Measurements from ENCODE around the gene PTGS1. TPM values are rescaled to one million over a fixed set of nuclear protein-coding genes. Genes with fewer than 3 reads are reported as not detected.
"Not testable (repeated sequence)": the region's sequence is repeated elsewhere in the genome, so short reads cannot be mapped to it uniquely, and the experiment has no call there.

The PTGS1 gene
- polyA plus RNA-seq, 1 of the 3 experiments (the other 2 are of a cell fraction), result 5.4 TPM

GRCh38 chr9:122329597-122329996 is 41.2 kb upstream of the PTGS1 start:
- ChIA-PET POLR2A (no interaction called here), CTCF (interaction anchor here (1.1 to 3.1 kb wide), 2 partner anchors 8 to 20 kb away, joined by 5 to 11 read pairs; no protein-coding TSS in a partner anchor)
- H4K20me1 ChIP-seq (ENCODE audit: insufficient read depth), result no peaks in the 10 kb centered on the region
- H3K4me2 ChIP-seq, result no peak overlapping the region
- H3K36me3 ChIP-seq (replicated peaks in 1 of 2; ENCODE audit: control insufficient read depth in 1 of 2, insufficient read depth in 2 of 2, low read length in 1 of 2), result peaks cover 12 to 15% of the 10 kb centered on the region in 2 experiments
- H3K9me3 ChIP-seq, result no peaks in the 10 kb centered on the region
- H3K27ac ChIP-seq (ENCODE audit: low read depth in 2 of 2, low read length in 1 of 2), result no peak overlapping the region
- H3K4me1 ChIP-seq (ENCODE audit: control insufficient read depth in 1 of 2, insufficient read depth in 2 of 2, low read depth in 1 of 2, low read length in 1 of 2), result peaks cover 0 to 3% of the 10 kb centered on the region in 2 experiments; a peak in 1 of 4 replicates
- no peaks in the 10 kb centered on the region for H3K79me2 ChIP-seq (ENCODE audit: insufficient read depth)
- no peak for TF ChIP-seq MEF2A (IDR thresholded peaks at IDR 0.05; ENCODE audit: borderline replicate concordance, low read depth)
- no peak for TF ChIP-seq USF2 (IDR thresholded peaks at IDR 0.05; ENCODE audit: borderline replicate concordance, low read depth, low read length)
- no peak for TF ChIP-seq RCOR1 (IDR thresholded peaks at IDR 0.05; ENCODE audit: low read length)
- no peak for TF ChIP-seq FOXM1 (IDR thresholded peaks at IDR 0.05; ENCODE audit: low read depth)
- TF ChIP-seq CTCF (IDR thresholded peaks at IDR 0.05), result no peak
- no peak for TF ChIP-seq RAD21 (IDR thresholded peaks at IDR 0.05; ENCODE audit: low read length)
- TF ChIP-seq IRF3 (IDR thresholded peaks at IDR 0.05; ENCODE audit: low read depth, low read length), result no peak
- TF ChIP-seq GATA2 (CRISPR knock-in tag; IDR thresholded peaks at IDR 0.05), result no peak
- no peak for TF ChIP-seq CHD2 (IDR thresholded peaks at IDR 0.05; ENCODE audit: low read length, partially characterized antibody)
- TF ChIP-seq TAF1 (IDR thresholded peaks at IDR 0.05; ENCODE audit: borderline replicate concordance, low read depth, low read length), result no peak
- TF ChIP-seq MAX (IDR thresholded peaks at IDR 0.05; ENCODE audit: low read depth), result no peak
- no peak for TF ChIP-seq EZH2phosphoT487 (IDR thresholded peaks at IDR 0.05; ENCODE audit: borderline replicate concordance, low read depth)
- TF ChIP-seq TCF12 (IDR thresholded peaks at IDR 0.05), result no peak
- no peak overlapping the region for H3K4me3 ChIP-seq (ENCODE audit: low read depth in 2 of 2, low read length in 1 of 2)
- H3K27me3 ChIP-seq (ENCODE audit: insufficient read depth), result no peaks in the 10 kb centered on the region
- DNase-seq, result no peak
- WGBS (ENCODE audit: low lambda C conversion rate), result 97% methylated on average over 3 of the region's 3 CpGs
- H3K9me2 ChIP-seq, result no peaks in the 10 kb centered on the region
- H2AFZ ChIP-seq (ENCODE audit: low read depth), result no peak overlapping the region
- no peak overlapping the region for H3K9ac ChIP-seq
- H3F3A ChIP-seq (replicated peaks; ENCODE audit: insufficient read depth), result no peaks in the 10 kb centered on the region

GRCh38 chr9:122330466-122330865 is 40.4 kb upstream of the PTGS1 start:
- POLR2A ChIA-PET; H3K4me1 ChIP-seq (ENCODE audit: control insufficient read depth in 1 of 2, insufficient read depth in 2 of 2, low read depth in 1 of 2, low read length in 1 of 2); H3K4me2 ChIP-seq; H3F3A ChIP-seq (replicated peaks; ENCODE audit: insufficient read depth); H3K9me3 ChIP-seq; H3K9me2 ChIP-seq; H3K9ac ChIP-seq; H4K20me1 ChIP-seq (ENCODE audit: insufficient read depth); H3K27me3 ChIP-seq (ENCODE audit: insufficient read depth); DNase-seq; H3K4me3 ChIP-seq (ENCODE audit: low read depth in 2 of 2, low read length in 1 of 2); H3K27ac ChIP-seq (ENCODE audit: low read depth in 2 of 2, low read length in 1 of 2); H2AFZ ChIP-seq (ENCODE audit: low read depth); H3K79me2 ChIP-seq (ENCODE audit: insufficient read depth): not testable (repeated sequence)
- CTCF ChIA-PET, result interaction anchor here (0.7 to 1.5 kb wide), 7 partner anchors 9 to 231 kb away, joined by 3 to 5 read pairs (median 3); no protein-coding TSS in a partner anchor
- WGBS (ENCODE audit: low lambda C conversion rate), result 93% methylated on average over 5 of the region's 6 CpGs
- peaks cover 12 to 15% of the 10 kb centered on the region in 2 experiments for H3K36me3 ChIP-seq (replicated peaks in 1 of 2; ENCODE audit: control insufficient read depth in 1 of 2, insufficient read depth in 2 of 2, low read length in 1 of 2)
